GM12874 (cell line): ENCODE data around the gene SYTL5.

ENCODE experiments used
- TF ChIP-seq, protein P1 (sequence below): IDR thresholded peaks from 2 replicates; pipeline ENCODE4 v1.5.1; 2011; ENCODE audit warnings: low read depth, mild to moderate bottlenecking, control low read depth, low read length, moderate library complexity; ENCODE audit not compliant: insufficient read depth

SYTL5 gene

DNA sequence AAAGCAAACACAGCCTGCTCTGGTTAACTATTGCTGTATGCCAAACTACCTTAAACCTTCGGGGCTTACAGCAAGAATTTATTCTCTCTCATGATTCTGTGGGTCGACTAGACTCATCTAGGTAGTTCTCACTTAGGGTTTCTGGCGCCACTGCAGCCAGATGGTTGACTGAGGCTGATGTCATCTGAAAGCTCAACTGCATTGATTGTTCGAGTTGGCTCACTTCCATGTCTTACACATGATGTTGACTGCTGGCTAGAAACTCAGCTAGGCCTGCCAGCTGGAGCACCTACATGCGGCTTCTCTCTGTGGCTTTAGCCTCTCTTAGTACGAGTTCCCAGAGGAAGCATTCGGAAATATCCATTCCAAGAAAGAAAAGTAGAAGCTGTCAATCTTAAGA, 111.1 kb downstream of the SYTL5 start:
- TF ChIP-seq, protein P1, sequence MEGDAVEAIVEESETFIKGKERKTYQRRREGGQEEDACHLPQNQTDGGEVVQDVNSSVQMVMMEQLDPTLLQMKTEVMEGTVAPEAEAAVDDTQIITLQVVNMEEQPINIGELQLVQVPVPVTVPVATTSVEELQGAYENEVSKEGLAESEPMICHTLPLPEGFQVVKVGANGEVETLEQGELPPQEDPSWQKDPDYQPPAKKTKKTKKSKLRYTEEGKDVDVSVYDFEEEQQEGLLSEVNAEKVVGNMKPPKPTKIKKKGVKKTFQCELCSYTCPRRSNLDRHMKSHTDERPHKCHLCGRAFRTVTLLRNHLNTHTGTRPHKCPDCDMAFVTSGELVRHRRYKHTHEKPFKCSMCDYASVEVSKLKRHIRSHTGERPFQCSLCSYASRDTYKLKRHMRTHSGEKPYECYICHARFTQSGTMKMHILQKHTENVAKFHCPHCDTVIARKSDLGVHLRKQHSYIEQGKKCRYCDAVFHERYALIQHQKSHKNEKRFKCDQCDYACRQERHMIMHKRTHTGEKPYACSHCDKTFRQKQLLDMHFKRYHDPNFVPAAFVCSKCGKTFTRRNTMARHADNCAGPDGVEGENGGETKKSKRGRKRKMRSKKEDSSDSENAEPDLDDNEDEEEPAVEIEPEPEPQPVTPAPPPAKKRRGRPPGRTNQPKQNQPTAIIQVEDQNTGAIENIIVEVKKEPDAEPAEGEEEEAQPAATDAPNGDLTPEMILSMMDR = no peak

DNA sequence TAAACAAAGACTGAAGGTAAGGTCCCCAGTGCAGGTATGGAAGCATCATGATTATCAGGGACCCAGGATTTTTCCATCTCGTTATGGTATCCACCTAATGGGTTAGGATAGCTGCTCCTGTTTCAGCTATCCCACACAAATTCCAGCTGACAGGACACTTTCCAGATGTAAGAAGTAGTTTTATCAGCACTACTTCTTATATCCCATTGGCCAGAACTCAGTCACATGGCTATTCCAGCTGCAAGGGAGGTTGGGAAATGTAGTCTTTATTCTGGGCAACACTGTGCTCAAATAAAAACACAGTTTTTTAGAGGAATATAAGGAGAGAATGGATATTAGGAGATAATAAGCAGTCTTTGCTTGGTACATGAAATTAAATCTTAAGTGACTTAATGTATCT, 117.6 kb downstream of the SYTL5 start:
- TF ChIP-seq, protein P1 = no peak

DNA sequence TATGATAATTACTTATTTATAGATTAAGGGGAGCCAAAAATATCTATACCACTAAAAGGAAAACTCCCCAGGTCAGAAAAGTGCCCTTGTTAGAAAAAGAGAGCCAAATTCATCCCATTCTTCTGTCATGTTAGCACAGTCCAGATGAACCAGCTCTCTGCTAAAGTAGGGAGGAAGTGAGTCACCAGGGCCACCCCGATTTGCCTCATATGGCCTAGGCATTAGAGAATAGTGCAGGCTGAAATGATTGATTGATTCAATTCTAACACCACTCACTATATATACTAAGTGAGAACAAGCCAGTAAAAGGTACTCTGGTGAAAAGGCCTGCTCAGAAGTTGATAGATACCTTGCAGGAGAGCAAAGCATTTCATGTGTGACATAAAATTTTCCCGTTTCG, 119.8 kb downstream of the SYTL5 start:
- TF ChIP-seq, protein P1 = no peak

DNA sequence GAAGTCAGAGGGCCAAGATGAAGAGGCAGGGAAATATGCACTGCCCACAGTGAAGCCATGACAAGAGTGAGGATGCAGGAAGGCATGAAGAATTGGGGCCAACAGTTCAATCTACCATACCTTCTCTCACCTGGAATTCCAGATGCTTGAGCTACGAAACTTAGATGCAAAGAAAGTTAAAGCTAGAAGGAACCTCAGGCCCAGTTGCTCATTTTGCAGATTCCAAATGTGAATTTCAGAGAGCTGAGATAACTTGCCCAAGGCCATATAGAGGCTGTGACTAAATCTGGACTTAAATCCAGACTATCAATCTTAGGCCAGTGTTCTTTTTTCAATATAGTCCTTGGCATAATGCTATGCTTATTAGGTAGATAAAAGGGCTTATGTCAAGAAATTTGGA, 121.6 kb downstream of the SYTL5 start:
- TF ChIP-seq, protein P1 = no peak

DNA sequence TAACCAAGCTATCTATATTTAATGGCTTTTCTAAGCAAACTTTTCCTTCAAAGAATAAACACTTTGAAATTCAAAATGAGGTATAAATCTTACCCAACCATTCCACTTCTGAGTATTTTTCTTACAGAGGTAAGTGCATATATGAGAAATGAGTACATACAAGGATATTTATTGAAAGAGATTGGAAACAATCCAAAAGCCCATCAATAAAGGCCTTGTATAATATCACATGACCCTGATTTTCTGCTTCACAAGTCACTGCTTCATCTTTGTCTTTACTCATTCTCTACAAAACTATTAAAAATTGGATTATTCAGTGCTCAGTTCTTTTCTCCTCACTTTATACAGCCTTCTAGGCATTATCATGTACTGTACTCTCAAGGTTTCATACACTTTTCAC, 123.0 kb downstream of the SYTL5 start:
- TF ChIP-seq, protein P1 = no peak

DNA sequence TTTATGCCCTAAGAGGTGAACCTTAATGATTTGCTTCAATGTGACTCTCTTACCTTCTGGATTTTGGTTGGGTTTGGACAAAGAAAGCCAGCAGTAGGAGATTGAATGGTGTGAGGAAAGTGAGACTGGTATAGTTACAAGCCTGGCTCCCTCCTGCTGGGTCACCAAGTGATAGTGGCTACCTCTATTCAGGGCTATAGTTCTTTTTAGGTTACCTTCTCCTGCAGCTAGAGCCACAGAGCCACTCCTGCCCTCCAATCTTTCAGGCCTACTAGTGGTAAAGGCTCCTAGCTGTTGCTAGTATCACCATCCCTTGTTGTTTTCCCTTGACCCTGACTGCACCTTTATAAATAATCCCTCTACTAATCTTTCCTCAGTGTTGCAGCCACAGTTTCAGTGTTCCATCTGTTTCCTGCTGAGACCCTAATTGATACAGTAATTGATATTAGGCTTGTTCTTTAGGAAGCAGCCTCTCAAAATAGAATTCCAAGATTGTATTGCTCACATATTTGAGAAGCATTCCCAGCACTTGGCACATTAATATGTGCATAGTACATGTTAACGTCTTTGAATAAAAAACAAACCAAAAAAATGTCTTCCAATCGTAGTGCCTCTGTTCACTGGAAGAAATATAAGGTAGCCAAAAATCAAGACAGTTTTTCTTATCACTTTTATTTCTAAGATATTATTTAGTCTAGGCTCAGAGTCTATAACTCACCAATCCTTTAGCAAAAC, 132.0 kb downstream of the SYTL5 start:
- TF ChIP-seq, protein P1 = no peak

DNA sequence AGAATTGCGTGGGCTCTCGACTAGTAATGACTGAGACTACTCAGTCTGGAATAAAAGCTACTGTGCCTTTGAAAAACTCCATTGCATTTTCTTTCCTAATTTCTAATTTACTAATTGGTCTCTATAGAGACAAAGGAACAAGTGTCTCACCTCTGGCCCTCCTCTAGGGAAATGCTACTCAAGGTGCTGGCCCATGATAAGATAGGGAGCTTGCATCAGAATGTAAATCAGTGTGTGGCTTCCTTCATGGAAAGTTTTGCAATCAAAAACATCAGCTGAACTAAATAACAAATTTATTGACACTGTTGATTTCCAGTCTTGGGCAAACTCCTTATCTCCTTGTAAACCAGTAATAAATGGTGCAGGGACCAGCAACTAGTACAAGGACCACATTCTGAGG, 132.5 kb downstream of the SYTL5 start:
- TF ChIP-seq, protein P1 = no peak
